SKM-1 treated with dmso at 0.1 percent for 144 hours (cell line): ENCODE data around the gene GCHFR.

Source experiments
- DNase-seq: peaks from one replicate; lab custom pipeline; 2025; ENCODE audit not compliant: unreplicated experiment; lab: John Stamatoyannopoulos, UW

Gene GCHFR

GRCh38 chr15:40775740-40776536, 12.1 kb downstream of the GCHFR start:
- no peak for DNase-seq

GRCh38 chr15:40776537-40777141, 12.8 kb downstream of the GCHFR start:
- DNase-seq, result no peak

GRCh38 chr15:40782609-40783227, 18.9 kb downstream of the GCHFR start:
- DNase-seq, result peak; percentile 32

GRCh38 chr15:40785164-40785563, 21.3 kb downstream of the GCHFR start:
- no peak for DNase-seq

- no peak for DNase-seq
These were observed 21.9 kb downstream of the GCHFR start for GRCh38 chr15:40785814-40786213.

- peak; percentile 55 for DNase-seq
These were observed 23.5 kb downstream of the GCHFR start for GRCh38 chr15:40787344-40787841.

- DNase-seq, result no peak
These were observed 24.1 kb downstream of the GCHFR start for GRCh38 chr15:40787991-40788390.

- DNase-seq, result no peak
These were observed 25.3 kb downstream of the GCHFR start for GRCh38 chr15:40789119-40789518.

- DNase-seq, result no peak
These were observed 26.1 kb downstream of the GCHFR start for GRCh38 chr15:40789999-40790398.

- DNase-seq, result no peak
These were observed 26.9 kb downstream of the GCHFR start for GRCh38 chr15:40790718-40791117.

GRCh38 chr15:40792394-40792793, 28.5 kb downstream of the GCHFR start:
- DNase-seq, result no peak

- DNase-seq, result no peak
These were observed 29.5 kb downstream of the GCHFR start for GRCh38 chr15:40793216-40793989.

GRCh38 chr15:40796041-40796440, 32.2 kb downstream of the GCHFR start:
- no peak for DNase-seq

- no peak for DNase-seq
These were observed 32.6 kb downstream of the GCHFR start for GRCh38 chr15:40796512-40796911.

GRCh38 chr15:40799523-40799922, 35.7 kb downstream of the GCHFR start:
- no peak for DNase-seq

- no peak for DNase-seq
These were observed 39.2 kb downstream of the GCHFR start for GRCh38 chr15:40803076-40803475.

GRCh38 chr15:40803688-40804087, 39.8 kb downstream of the GCHFR start:
- DNase-seq, result no peak

GRCh38 chr15:40806672-40807027, 42.8 kb downstream of the GCHFR start:
- DNase-seq, result no peak

- peak; percentile 98 for DNase-seq
These were observed 43.4 kb downstream of the GCHFR start, which contains the start of the genes DNAJC17 and ZFYVE19 for GRCh38 chr15:40807028-40807887. TSS of gene DNAJC17 (minus strand) at chr15:40807473. CDS start at chr15:40807446, 27 bp downstream. TSS of gene ZFYVE19 (plus strand) at chr15:40807089. CDS start at chr15:40807590, 501 bp downstream.

GRCh38 chr15:40807888-40808461, 44.1 kb downstream of the GCHFR start:
- no peak for DNase-seq
